PC-3 (cell line): ENCODE measurements around the gene GNAZ. TPM values are rescaled to one million over a fixed set of nuclear protein-coding genes. Genes with fewer than 3 reads are reported as not detected.

Experiments
- ATAC-seq: fragments of 200-7000 bp; cut with Tn5 transposase; 2 replicates; pipeline ENCODE4 v1.9.1; 2020; ENCODE audit warnings: mild to moderate bottlenecking, moderate library complexity
- BruUV-seq: library from RNA; stranded (reverse); fragments of 400-500 nt; replicated peaks from 2 replicates; lab custom pipeline; 2021; lab: Mats Ljungman, UMichigan
- CTCF ChIA-PET: fragments of 300-600 bp; sonication (Branson Sonifier 250); formaldehyde crosslinking; loops from one replicate; lab custom pipeline; 2022; ENCODE audit warnings: antibody characterized with exemption; lab: Charles Lee
- POLR2A ChIA-PET: fragments of 300-600 bp; sonication (Branson Sonifier 250); formaldehyde crosslinking; loops from one replicate; lab custom pipeline; 2022; ENCODE audit warnings: antibody characterized with exemption; ENCODE audit not compliant: unreplicated experiment; lab: Charles Lee
- DNase-seq: peaks from one replicate; pipeline ENCODE4 v3.0.0-alpha.2; 2015
- H2AFZ ChIP-seq: fragments of 300-600 bp; sonication (generic); 2 replicates; pipeline ENCODE4 v1.6.0; 2016; ENCODE audit warnings: antibody characterized with exemption, low read length
- H3F3A ChIP-seq: fragments of 300-600 bp; sonication (generic); one replicate; pipeline ENCODE4 v1.6.0; 2017; ENCODE audit warnings: antibody characterized with exemption, low read length, control low read depth, mild to moderate bottlenecking; ENCODE audit not compliant: unreplicated experiment
- H3K27ac ChIP-seq: fragments of 300-600 bp; sonication (generic); 2 replicates; pipeline ENCODE4 v1.5.1; 2016; ENCODE audit warnings: mild to moderate bottlenecking, low read length
- H3K27me3 ChIP-seq: fragments of 300-600 bp; sonication (generic); 2 replicates; pipeline ENCODE4 v1.6.1; 2016; ENCODE audit warnings: low read length, mixed read lengths
- H3K36me3 ChIP-seq: fragments of 300-600 bp; sonication (generic); 2 replicates; pipeline ENCODE4 v1.6.1; 2016; ENCODE audit warnings: low read depth, mixed run types, low read length, mixed read lengths
- H3K4me1 ChIP-seq: fragments of 300-600 bp; sonication (generic); 2 replicates; pipeline ENCODE4 v1.5.1; 2016; ENCODE audit warnings: low read length; ENCODE audit not compliant: insufficient read depth
- H3K4me2 ChIP-seq: fragments of 300-600 bp; sonication (generic); 2 replicates; pipeline ENCODE4 v1.6.0; 2016; ENCODE audit warnings: low read length
- H3K4me3 ChIP-seq: fragments of 300-600 bp; sonication (generic); 2 replicates; pipeline ENCODE4 v1.5.1; 2016; ENCODE audit warnings: mild to moderate bottlenecking, low read length, mixed read lengths
- H3K79me2 ChIP-seq: fragments of 300-600 bp; sonication (generic); 2 replicates; pipeline ENCODE4 v1.6.1; 2017; ENCODE audit warnings: low read length, mixed read lengths
- H3K9ac ChIP-seq: fragments of 300-600 bp; sonication (generic); 2 replicates; pipeline ENCODE4 v1.6.0; 2016; ENCODE audit warnings: mild to moderate bottlenecking, low read length
- H3K9me2 ChIP-seq: fragments of 300-600 bp; sonication (generic); replicated peaks from 2 replicates; pipeline ENCODE4 v1.6.1; 2016; ENCODE audit warnings: mixed run types, low read length, mixed read lengths
- H3K9me3 ChIP-seq: fragments of 300-600 bp; sonication (generic); 2 replicates; pipeline ENCODE4 v1.6.1; 2016; ENCODE audit warnings: low read length, mixed read lengths
- H4K20me1 ChIP-seq: fragments of 300-600 bp; sonication (generic); 2 replicates; pipeline ENCODE4 v1.6.1; 2016; ENCODE audit warnings: low read length, mixed read lengths
- CTCF ChIP-seq: fragments of 300-600 bp; sonication (generic); conservative IDR thresholded peaks from 2 replicates; pipeline ENCODE4 v1.5.1; 2017; ENCODE audit warnings: antibody characterized with exemption, low read depth, mild to moderate bottlenecking, low read length
- EZH2 ChIP-seq: fragments of 300-600 bp; sonication (generic); IDR thresholded peaks from one replicate; pipeline ENCODE4 v1.6.1; 2017; ENCODE audit warnings: antibody characterized with exemption, mild to moderate bottlenecking, low read length; ENCODE audit not compliant: unreplicated experiment
- EZH2phosphoT487 ChIP-seq: fragments of 300-600 bp; sonication (generic); IDR thresholded peaks from 2 replicates; pipeline ENCODE4 v1.6.1; 2018; ENCODE audit warnings: mild to moderate bottlenecking, antibody characterized with exemption, low read length, borderline replicate concordance
- intact Hi-C: fragments of 100-400 bp; cut with micrococcal nuclease; formaldehyde crosslinking; loops from 2 replicates; pipeline ENCODE4 v1.9.0; 2023
- total RNA-seq: library from RNA; depleted of rRNA; stranded (reverse); fragments of >200 nt; gene quantifications from 2 replicates; pipeline ENCODE4 v1.2.3, GENCODE V29; 2014

GNAZ gene
- total RNA-seq, 1 experiment from 2014 or later: 14.4 TPM

DNA sequence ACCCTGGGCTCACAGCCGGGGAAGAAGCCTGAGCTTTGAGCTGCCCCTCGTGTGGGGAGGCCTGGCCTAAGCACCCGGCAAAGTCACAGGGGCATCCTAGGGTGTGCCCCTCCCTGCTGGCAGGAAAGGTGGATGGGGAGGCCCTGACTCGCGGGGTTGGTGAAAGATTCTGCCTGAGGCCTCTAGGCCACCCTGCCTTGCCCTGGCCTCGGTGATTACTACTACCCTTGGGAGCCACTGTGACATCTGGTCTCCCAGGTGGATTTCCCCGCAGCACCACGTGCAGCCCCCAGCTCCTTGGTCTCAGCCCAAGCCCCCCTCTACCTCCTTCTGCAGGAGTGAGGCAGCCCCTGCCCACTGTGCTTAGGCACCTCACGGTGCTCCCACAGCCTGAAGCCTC lies 23.9 kb downstream of the GNAZ start:
- H3K36me3 ChIP-seq: no peaks in the 10 kb centered on the region
- no peaks in the 10 kb centered on the region for H3F3A ChIP-seq
- H3K79me2 ChIP-seq: no peaks in the 10 kb centered on the region
- no peak for DNase-seq
- no peak overlapping the region for H3K4me2 ChIP-seq
- ATAC-seq: no peak
- H3K9me3 ChIP-seq: no peaks in the 10 kb centered on the region
- no peak overlapping the region for H3K9ac ChIP-seq
- H3K4me3 ChIP-seq: no peak overlapping the region
- H3K27ac ChIP-seq: no peak overlapping the region
- no peaks in the 10 kb centered on the region for H3K27me3 ChIP-seq
- POLR2A ChIA-PET: no interaction called here
- no peaks in the 10 kb centered on the region for H3K4me1 ChIP-seq
- no TSS peak for BruUV-seq
- no peaks in the 10 kb centered on the region for H3K9me2 ChIP-seq
- no peak for TF ChIP-seq EZH2phosphoT487
- no peak for TF ChIP-seq CTCF
- TF ChIP-seq EZH2: no peak
- CTCF ChIA-PET: interaction anchor here (0.6 kb wide), 1 partner anchor 206 kb away, joined by 3 read pairs; no protein-coding TSS in a partner anchor
- no peak overlapping the region for H2AFZ ChIP-seq
- no peaks in the 10 kb centered on the region for H4K20me1 ChIP-seq
- intact Hi-C loops: no loop called here

DNA sequence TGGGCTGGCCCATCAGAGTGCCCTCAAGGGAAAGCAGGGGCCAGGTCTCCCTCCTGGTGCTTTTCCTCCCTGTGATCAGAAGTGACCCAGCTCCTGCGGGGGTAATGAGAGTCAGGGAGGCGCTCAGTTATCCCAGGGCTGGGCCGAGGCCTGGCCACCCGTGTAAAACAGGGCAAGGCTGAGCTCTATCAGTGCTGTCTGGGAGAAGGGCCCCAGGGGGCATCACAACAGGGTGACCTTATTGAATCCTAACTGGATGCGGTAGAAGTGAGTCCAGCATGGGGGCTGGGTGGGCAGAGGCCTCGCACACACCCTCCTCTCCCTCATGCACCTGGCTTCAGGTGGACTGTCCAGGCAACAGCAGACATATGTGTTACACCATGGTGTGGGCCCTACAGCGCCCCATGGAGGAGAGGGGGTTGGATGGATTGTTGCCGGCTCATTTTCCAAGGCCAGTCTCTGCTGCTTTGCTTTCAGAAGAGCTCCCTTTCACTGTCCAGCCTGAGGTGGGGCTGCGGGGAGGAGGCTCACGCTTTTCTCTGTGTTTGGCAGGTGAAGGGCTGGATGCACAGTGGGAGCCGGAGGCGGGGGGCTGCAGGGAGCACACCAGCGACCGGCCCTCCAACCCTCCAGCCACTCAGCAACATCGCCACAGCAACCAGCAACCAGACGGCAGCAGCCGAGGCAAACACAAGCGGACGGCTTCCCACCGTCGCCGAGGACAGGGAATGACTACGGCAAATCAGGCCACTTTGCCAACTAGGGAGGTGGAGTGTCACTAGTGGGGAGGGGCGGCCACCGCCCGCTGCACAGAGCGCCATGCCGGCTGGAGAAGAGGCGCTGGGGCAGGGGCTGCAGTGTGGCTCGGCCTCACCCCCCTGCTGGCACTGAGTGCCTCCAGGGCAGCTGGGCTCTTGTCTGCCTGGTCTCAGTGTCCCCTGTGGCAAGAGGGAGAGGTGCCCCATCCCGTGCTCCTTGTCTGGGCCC lies 24.7 kb downstream of the GNAZ start:
- Histone ChIP-seq H3K27ac (no peak overlapping the region), H3K27me3 (no peaks in the 10 kb centered on the region), H3F3A (no peaks in the 10 kb centered on the region), H3K4me3 (no peak overlapping the region), H3K36me3 (no peaks in the 10 kb centered on the region), H4K20me1 (no peaks in the 10 kb centered on the region), H2AFZ (no peak overlapping the region), H3K4me1 (no peaks in the 10 kb centered on the region), H3K9me2 (no peaks in the 10 kb centered on the region), H3K9ac (no peak overlapping the region), H3K79me2 (no peaks in the 10 kb centered on the region), H3K4me2 (no peak overlapping the region), H3K9me3 (no peaks in the 10 kb centered on the region)
- BruUV-seq: no TSS peak
- intact Hi-C loops: no loop called here
- DNase-seq: no peak
- TF ChIP-seq CTCF (no peak), EZH2 (no peak), EZH2phosphoT487 (no peak)
- ATAC-seq: no peak
- CTCF ChIA-PET: interaction anchor here (0.6 kb wide), 1 partner anchor 205 kb away, joined by 3 read pairs; no protein-coding TSS in a partner anchor
- POLR2A ChIA-PET: no interaction called here

- no peak for TF ChIP-seq EZH2phosphoT487
- TF ChIP-seq CTCF: no peak
- TF ChIP-seq EZH2: no peak
- intact Hi-C loops: no loop called here
- H3K9me2 ChIP-seq: no peaks in the 10 kb centered on the region
- no peaks in the 10 kb centered on the region for H3K79me2 ChIP-seq
- CTCF ChIA-PET: no interaction called here
- H3K4me2 ChIP-seq: no peak overlapping the region
- H2AFZ ChIP-seq: no peak overlapping the region
- no peak overlapping the region for H3K4me3 ChIP-seq
- H4K20me1 ChIP-seq: no peaks in the 10 kb centered on the region
- H3K4me1 ChIP-seq: no peaks in the 10 kb centered on the region
- no peaks in the 10 kb centered on the region for H3K27me3 ChIP-seq
- POLR2A ChIA-PET: no interaction called here
- DNase-seq (no peak), ATAC-seq (no peak)
- no peaks in the 10 kb centered on the region for H3K36me3 ChIP-seq
- no peaks in the 10 kb centered on the region for H3K9me3 ChIP-seq
- no peak overlapping the region for H3K9ac ChIP-seq
- BruUV-seq: no TSS peak
- no peaks in the 10 kb centered on the region for H3F3A ChIP-seq
- no peak overlapping the region for H3K27ac ChIP-seq
Measured at GRCh38 chr22:23095733-23096342, 25.5 kb downstream of the GNAZ start.
